ENCODE results near the gene FAM204A. TPM values are rescaled to one million over a fixed set of nuclear protein-coding genes. Genes with fewer than 3 reads are reported as not detected.
A peak's percentile ranks its signal among the peaks of the same experiment; 100 is the strongest.

The FAM204A gene
- total and polyA plus RNA-seq, 2 of the 13 experiments (the other 11 are each of a cell fraction or from before 2014, with no cell fraction given) = 9.2 to 61.0 TPM

- TF ChIP-seq JDP2 (CRISPR knock-in tag; IDR thresholded peaks at IDR 0.05; ENCODE audit: borderline replicate concordance) = no peak
- TF ChIP-seq ZNF124 (CRISPR knock-in tag; IDR thresholded peaks at IDR 0.05) = no peak
- no peak for TF ChIP-seq USF2 (IDR thresholded peaks at IDR 0.05; ENCODE audit: low read depth, low read length)
- TF ChIP-seq USF2 (CRISPR knock-in tag; IDR thresholded peaks at IDR 0.05; ENCODE audit: borderline replicate concordance) = no peak
- no peak for TF ChIP-seq ATM (IDR thresholded peaks at IDR 0.05; ENCODE audit: borderline replicate concordance)
- no peak for TF ChIP-seq ZNF33B (CRISPR knock-in tag; IDR thresholded peaks at IDR 0.05)
Observed at GRCh38 chr10:118333871-118334270, 8.3 kb downstream of the FAM204A start (continued).

GRCh38 chr10:118332948-118333710, 9.0 kb downstream of the FAM204A start:
- Histone ChIP-seq H3K4me3 (replicated peaks in 1 of 3; ENCODE audit: insufficient read depth in 1 of 3, low read depth in 2 of 3, low read length in 3 of 3) (no peak overlapping the region), H3K9me3 (ENCODE audit: low read length) (no peaks in the 10 kb centered on the region), H3K4me1 (ENCODE audit: insufficient read depth, low read length) (no peaks in the 10 kb centered on the region), H3K9ac (ENCODE audit: insufficient read depth, low read depth, low read length) (no peak overlapping the region), H3K27ac (ENCODE audit: extremely low read length, insufficient read depth, low read length) (no peak overlapping the region), H4K20me1 (ENCODE audit: insufficient read depth, low read length) (no peaks in the 10 kb centered on the region), H3K36me3 (replicated peaks in 1 of 2; ENCODE audit: control insufficient read depth in 1 of 2, insufficient read depth in 2 of 2, low read length in 2 of 2) (peaks cover 7 to 60% of the 10 kb centered on the region in 2 experiments), H3K27me3 (ENCODE audit: control insufficient read depth in 1 of 2, insufficient read depth in 2 of 2, low read length in 2 of 2) (no peaks in the 10 kb centered on the region), H3K4me2 (ENCODE audit: low read depth, low read length) (no peak overlapping the region), H2AFZ (ENCODE audit: low read length) (no peak overlapping the region), H3K79me2 (ENCODE audit: insufficient read depth, low read length) (no peaks in the 10 kb centered on the region)
- POLR2A ChIA-PET = no interaction called here
- intact Hi-C loops (cut with micrococcal nuclease; ENCODE audit: unreplicated experiment) (no loop called here), in situ Hi-C loops (cut with HindIII; ENCODE audit: extremely low pct_ligation_motif_present, low pct_unique_long_range_greater_than_20kb) (no loop called here)
- 83% methylated on average over 4 of the region's 4 CpGs for WGBS (ENCODE audit: low lambda C conversion rate)
- CTCF ChIA-PET (ENCODE audit: low intra/inter-chr PET ratio, low total read pairs) = no interaction called here
- no peak for FAIRE-seq
- no peak for ATAC-seq
- TF ChIP-seq HOXD1 (CRISPR knock-in tag; IDR thresholded peaks at IDR 0.05) = no peak
- TF ChIP-seq RNF2 (conservative IDR thresholded peaks at IDR 0.05; ENCODE audit: low read depth) = no peak
- TF ChIP-seq FOXC1 (CRISPR knock-in tag; IDR thresholded peaks at IDR 0.05; ENCODE audit: borderline replicate concordance) = no peak
- TF ChIP-seq ZNF354B (CRISPR knock-in tag; IDR thresholded peaks at IDR 0.05) = no peak
- no peak for TF ChIP-seq PRDM4 (CRISPR knock-in tag; IDR thresholded peaks at IDR 0.05; ENCODE audit: borderline replicate concordance)
- no peak for TF ChIP-seq HOXA5 (CRISPR knock-in tag; IDR thresholded peaks at IDR 0.05)
- no peak for TF ChIP-seq ZNF333 (CRISPR knock-in tag; IDR thresholded peaks at IDR 0.05; ENCODE audit: borderline replicate concordance)
- TF ChIP-seq TARDBP (CRISPR knock-in tag; IDR thresholded peaks at IDR 0.05) = no peak
- no peak for TF ChIP-seq ZNF430 (CRISPR knock-in tag; IDR thresholded peaks at IDR 0.05)
- TF ChIP-seq SATB2 (CRISPR knock-in tag; IDR thresholded peaks at IDR 0.05) = no peak
- TF ChIP-seq HNRNPL (IDR thresholded peaks at IDR 0.05; ENCODE audit: low read depth, low read length) = no peak
- no peak for TF ChIP-seq ZNF792 (CRISPR knock-in tag; IDR thresholded peaks at IDR 0.05)
- no peak for TF ChIP-seq ZNF883 (CRISPR knock-in tag; IDR thresholded peaks at IDR 0.05; ENCODE audit: not compliant biosample characterization)
- no peak for TF ChIP-seq ZNF292 (CRISPR knock-in tag; IDR thresholded peaks at IDR 0.05; ENCODE audit: borderline replicate concordance, low read depth)
- no TSS peak for BruUV-seq (replicated peaks)
- DNase-seq (ENCODE audit: low spot score) = peak; percentile 25
